HG03280 (cell line): ENCODE measurements around the gene MRPL55.

Experiments
- ATAC-seq: cut with Tn5 transposase; IDR thresholded peaks from one replicate; pipeline ENCODE4 v1.9.1; 2021; ENCODE audit warnings: mild to moderate bottlenecking, moderate library complexity; ENCODE audit not compliant: unreplicated experiment

Gene MRPL55

DNA sequence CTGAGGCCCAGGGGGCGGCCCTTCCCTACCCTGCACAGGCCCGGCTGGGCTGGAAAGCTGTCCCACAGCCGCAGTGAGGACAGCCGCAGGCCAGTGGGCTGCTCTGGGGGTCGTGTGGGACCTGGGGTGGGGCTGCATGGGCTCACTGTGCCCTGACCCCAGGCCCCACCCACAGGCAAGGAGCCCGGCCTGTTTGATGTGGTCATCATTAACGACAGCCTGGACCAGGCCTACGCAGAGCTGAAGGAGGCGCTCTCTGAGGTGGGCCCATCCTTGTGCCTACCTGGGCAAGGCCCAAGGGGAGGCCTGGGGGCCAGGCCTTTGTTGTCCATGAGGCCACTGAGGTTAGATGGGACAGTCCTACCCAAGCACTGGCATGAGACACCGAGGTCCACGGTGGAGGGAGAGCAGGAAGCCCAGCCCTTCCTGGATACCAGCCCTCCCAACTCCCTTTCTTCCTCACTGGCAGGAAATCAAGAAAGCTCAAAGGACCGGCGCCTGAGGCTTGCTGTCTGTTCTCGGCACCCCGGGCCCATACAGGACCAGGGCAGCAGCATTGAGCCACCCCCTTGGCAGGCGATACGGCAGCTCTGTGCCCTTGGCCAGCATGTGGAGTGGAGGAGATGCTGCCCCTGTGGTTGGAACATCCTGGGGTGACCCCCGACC is 39.2 kb upstream of the MRPL55 start:
- no peak for ATAC-seq

DNA sequence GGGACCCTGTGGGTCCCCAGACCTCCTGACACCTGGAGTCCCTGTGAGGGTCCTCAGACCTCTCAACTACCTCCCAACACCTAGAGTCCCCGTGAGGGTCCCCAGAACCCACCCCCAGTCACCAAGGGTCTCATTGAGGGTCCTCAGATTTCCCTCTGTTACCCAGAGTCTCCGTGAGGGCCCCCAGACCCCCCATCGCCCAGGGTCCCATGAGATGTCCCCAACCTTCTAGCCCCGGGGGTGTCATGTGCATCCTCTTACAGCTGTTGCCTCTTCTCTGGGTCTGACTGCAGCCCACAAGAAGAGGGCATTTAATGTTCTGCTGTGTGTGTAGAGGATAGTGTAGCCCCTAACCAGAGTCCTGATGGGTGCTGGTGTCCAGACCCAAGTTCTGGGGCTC is 38.7 kb upstream of the MRPL55 start:
- ATAC-seq: no peak

DNA sequence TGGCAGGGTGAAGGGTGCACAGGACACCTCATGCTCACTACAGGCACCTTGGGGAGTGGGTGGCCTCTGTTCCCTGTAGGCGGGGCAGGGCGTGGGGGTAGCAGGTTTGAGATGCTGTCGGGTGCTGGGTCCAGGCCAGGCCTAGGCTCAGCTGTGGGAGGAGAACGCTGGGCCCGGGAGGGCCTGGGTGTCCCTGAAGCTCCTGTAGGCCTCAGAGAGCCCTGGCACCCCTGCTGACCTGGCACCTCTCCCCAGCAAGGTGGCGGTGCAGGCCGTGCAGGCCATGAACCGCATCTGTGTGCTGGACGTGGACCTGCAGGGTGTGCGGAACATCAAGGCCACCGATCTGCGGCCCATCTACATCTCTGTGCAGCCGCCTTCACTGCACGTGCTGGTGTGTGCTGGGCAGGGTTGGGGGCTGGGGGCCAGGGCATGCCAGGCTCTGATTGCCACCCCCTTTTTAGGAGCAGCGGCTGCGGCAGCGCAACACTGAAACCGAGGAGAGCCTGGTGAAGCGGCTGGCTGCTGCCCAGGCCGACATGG is 38.1 kb upstream of the MRPL55 start:
- no peak for ATAC-seq

DNA sequence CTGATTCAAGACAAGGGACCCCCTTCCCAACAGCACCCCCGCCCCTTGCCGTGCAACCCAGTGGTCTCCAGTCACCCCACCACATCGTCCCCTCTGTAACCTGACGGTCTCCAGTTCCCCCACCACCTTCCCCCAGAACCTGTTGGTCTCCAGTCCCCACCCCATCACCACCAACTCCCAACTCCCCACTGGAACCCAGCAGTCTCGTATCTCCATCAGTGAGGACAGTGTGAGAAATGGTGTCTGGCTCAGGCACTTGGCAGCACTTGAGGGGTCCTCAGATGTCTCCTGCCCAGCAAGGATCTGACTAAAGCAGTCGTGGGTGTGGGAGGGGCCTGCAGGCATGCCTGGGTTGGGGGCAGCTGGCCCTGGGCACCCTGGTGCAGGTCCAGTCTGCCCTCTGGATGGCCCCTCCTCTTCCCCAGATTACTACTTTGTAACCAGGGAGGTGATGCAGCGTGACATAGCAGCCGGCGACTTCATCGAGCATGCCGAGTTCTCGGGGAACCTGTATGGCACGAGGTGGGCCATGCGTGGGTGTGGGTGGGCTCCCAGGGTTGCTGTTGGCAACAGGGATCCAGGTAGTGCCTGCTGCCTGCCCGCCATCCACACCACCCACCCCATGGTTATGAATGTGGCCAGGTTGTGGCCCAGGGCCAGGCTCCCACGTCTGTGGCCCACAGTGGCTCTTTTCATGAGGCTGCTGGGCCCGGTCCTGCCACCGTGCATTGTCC is 37.5 kb upstream of the MRPL55 start:
- no peak for ATAC-seq

DNA sequence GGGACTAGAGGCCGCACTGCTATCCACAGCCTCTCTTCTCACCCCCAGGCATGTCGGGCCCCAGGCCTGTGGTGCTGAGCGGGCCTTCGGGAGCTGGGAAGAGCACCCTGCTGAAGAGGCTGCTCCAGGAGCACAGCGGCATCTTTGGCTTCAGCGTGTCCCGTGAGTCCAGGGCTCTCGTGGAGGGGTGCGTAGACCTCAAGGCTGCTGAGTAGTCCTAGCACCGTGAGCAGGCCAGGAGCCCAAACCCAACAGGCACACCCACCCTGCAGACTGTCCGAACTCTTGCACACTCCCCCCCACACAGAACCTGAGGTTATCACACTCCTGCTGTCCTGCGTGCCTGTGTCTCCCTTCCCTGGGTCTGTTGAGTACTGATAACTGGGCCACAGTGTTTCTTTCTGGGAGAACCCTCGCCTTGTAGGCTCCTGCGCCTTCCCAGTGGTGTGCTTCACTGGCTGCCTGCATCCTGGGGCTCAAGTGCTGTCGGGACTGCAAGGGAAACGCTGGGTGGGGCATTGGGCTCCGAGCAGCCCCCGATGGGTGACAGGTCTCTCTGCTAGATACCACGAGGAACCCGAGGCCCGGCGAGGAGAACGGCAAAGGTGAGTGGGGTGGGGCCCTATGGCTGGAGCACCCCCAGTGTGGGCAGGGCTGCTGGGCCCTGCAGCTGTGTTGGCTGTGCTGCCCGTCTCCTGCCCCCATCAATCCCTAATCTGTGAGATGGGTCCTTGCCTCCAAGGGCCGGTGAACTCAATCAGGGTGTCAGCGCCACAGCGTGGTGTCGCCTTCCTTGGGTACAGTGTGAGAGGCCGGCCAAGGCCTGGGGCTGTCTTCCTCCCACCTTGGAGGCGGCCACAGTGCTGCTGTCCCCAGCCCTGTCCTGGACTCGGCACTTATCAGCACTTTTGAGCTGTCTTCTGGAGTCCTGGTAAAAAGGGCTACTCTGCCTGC is 36.6 kb upstream of the MRPL55 start:
- no peak for ATAC-seq

DNA sequence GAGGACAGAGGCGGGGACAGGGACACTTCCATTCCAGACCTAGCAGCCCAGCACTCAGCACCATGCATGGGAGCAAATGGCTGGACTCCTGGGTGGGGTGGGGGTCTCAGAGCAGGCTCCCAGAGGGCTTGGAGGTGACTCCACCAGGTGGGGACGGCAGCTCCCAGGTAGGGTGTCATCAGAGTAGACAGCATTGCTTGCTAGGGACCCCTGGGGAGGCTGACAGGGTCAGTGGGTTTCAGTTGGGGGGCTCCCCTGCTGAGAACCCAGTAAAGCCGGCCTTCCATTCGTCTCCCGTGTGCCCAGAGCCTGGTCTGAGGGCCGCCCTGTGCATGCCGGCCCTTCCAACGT is 35.9 kb upstream of the MRPL55 start:
- no peak for ATAC-seq

DNA sequence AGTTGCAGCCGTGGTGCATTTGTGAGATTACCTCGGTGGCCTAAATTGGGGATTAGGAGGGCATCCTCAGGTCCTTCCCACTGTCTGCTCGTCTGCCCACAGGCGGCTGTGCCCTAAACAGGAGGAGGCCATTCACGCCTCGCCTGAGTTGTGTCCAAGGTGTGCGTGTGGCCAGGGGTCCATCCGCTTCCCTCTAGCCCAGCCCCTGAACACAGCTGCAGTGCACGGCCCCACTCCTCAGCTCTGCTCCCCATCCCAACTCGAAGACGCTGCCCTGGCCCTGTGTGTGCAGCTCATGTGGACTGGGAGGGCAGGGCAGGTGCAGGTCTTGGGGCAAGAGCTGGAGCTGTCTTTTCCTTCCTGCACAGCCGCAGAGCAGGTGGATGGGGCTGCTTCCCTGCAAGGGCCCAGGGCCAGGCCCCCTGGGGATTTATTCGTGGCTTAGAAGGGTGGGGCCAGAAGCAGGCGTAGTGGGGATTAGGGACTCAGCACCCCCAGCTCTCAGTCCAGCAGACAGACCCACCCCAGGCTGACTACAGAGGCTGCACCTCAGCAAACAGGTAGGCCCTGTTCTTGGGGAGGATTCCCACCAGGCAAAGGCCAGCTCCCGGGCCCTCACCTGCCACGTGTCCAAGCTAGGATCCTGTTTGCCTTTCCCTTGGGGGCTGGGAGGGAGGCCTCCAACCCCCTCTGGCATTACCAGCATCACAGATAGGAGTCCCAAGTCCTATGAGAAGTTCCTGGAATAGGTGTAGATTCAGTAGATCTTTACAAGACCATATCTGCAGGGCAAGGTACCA is 35.3 kb upstream of the MRPL55 start:
- ATAC-seq: no peak

DNA sequence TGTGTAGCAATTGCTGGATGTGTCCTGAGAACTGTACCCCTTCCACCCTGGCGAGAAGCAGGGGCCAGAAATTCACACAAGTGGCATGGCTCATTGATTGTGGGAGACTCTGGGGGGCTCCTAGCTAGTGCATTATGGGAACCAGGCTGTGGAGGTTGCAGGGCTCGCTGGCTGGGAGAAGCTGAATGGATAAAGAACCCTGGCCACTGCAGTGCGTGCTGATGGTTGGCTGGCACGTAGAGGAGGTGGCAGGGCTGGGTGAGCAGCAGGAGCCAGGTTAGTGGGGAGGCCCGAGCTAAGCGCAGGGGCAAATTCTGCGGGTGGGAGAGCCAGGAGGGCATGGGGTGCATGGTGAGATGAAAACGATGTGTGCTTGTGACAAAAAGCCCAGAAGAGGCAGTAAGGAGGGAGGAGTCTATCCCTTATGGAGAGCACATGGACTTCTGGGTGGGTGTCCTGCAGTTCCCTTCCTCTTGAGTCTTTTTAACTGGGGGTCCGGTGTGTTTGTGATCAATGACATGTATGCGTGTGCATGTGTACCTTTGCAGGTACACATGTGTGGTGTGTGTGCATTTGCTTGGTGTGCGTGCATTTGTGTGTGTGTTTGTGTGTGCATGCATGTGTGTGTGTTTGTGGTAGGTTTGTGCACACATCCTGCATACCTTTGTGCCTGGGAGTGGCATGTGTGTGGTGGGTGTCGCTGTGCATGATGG is 34.5 kb upstream of the MRPL55 start:
- ATAC-seq: no peak

DNA sequence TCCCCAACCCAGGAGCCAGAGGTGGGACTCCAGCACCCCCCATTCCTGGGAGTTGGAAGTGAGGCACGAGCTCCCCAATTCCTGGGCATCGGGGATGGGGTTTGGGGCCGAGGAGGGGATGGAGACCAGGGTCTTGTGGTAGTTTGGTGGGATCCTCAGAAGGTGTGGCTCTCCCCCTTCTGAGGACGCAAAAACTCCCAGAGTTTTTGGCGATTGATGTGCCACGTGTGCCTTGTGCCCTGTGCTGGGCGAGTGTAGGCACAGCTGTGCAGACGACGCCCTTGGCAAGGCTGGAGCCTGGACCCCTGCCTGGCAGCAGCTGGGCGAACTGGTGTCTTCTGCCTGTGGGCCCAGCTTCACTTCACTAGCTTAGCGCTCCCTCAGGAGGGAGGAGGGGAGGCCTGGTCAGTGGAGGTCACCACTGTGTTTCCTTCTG is 33.6 kb upstream of the MRPL55 start:
- no peak for ATAC-seq

DNA sequence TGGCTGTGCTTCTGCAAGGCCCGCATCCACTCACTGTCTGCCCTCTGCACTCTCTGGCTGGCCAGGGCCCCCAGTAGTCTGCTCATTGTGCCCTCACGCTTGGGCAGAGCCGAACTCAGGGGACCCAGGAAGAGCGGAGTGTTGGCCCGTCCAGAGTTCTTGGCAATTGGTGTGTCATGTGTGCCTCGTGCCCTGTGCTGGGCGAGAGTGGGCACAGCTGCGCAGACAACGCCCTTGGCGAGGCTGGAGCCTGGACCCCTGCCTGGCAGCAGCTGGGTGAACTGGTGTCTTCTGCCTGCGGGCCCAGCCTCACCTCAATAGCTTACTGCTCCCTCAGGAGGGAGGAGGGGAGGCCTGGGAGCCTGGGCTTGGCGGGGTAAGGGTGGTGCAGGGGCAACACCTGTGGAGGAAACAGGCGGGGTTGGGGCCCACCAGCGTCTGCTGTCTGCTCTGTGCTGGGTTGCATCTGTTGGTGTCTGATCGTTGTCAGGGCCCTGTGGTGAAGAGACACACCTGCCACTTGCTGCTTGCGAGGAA is 33.1 kb upstream of the MRPL55 start:
- no peak for ATAC-seq

DNA sequence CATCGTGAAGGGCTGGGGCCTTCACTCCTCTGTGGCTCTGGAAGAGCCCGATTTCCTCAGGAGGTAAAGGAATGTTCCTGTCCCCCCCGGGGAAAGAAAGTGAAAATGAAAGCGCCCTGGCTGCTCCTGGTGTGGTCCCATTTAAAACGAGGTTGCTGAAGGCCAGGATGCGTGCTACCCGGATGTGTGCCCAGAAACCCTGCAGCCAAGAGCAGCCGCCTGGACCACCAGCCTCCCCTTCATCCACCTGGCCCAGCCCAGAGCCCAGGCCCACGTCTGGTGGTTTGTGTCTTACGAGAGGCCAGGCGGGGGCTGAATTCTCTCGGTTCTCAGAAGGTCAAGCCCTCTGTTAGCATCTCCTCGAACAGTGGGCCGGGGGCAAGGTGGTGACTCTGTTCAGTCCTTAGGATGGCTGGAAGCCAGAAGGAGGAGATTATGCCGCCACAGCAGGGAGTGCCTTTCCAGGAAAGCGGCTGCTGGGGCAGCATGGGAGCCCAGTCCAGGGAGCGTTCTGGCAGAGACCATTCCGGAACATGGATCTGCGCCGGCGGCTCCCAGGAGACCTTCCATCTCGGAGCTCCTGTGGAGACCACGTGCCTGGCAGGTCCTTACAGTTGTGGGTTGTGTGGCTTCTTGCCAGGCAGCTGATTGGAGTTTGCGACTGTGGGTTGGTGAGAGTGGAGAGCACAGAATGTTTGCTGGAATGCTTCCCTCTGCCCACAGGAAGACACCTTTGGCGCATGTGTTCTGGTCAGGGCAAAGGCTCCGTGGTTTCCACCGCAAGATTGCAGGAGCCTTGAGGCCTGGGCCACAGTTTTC is 32.3 kb upstream of the MRPL55 start:
- ATAC-seq: no peak

DNA sequence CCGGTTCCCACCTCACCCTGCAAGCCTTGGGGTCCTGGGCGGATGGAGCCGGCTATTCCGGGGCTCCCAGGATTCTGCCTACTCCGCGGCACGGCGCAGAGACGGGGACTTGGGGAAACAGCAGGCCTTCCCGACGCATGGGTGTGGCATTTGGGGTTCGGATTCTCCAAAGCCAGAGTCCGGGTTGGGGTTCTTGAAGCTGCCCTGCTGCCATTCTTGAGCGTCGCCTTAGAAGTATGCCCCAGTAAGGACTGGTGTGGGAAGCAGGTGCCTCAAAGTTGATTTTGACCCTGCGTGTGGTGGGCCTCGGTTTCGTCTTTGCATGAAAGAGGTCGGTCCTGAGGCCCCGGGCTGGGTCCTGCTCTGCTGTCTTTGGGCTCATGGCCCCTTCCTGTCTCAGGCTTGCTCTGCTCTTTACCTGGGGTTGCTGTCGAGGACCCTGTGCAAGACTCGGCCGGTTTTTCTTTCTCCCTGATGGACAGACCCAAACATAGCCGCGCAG is 31.7 kb upstream of the MRPL55 start:
- no peak for ATAC-seq

DNA sequence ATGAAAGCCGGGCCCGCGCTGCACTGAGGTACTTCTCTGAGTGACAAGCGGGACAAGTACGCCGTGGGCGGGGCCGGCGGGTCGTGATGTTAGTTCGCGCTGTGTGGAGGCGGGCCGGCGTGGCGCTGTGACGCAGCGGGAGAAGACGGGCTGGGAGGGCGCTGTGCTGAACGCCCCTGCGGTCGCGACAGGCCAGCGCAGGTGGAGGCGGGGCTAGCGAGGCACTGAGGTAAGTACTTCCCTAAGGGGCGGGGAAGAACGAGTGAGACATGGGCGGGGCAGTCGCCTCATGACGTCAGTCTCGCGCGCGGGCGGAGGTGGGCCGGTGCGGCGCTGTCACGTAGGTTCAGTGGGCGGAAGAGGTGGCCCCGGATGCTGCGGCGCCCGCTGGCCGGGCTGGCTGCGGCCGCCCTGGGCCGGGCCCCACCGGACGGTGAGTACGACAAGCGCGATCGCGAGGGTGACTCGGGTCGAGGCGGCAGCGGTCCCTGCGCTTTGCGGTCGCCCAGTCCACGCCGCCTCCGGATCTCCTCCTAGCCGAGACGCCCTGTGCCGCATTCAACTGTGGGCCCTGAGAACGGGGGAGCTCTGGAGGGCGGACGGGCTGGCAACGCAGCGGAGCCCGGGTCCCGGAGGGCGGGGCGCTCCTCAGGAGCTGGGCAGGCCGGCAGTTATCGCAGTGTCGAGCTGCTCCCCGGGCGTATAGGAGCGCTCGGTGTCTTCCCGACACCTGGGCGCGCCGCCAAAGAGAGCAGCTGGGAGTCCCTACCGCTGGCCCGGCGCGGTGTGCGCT is 31.0 kb upstream of the MRPL55 start, which contains the start of gene GUK1:
Gene GUK1, plus strand, starts transcription at position 349 of the 793 bp plus-strand sequence. Its CDS starts 24 bp downstream, at position 373.
- peak; percentile 90 for ATAC-seq

DNA sequence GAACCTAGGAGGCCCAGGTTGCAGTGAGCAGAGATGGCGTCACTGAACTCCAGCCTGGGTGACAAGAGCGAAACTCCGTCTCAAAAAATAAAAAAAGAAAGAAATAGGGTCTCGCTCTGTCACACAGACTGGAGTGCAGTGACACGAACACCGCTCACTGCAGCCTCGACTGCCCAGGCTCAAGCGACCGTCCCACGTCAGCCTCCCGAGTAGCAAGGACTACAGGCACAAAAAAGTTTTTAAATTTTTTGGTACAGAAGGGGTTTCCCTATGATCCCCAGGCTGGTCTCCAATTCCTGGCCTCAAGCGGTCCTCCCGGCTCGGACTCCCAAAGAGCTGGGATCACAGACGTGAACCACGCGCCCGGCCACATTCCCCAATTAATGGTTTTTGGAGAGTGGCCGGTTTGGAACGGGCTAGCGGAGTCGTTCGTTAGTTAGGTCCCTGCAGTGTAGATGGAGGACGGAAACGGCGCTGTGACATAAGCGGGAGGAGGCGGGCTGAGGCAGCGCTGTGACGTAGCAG is 30.4 kb upstream of the MRPL55 start:
- ATAC-seq: no peak

DNA sequence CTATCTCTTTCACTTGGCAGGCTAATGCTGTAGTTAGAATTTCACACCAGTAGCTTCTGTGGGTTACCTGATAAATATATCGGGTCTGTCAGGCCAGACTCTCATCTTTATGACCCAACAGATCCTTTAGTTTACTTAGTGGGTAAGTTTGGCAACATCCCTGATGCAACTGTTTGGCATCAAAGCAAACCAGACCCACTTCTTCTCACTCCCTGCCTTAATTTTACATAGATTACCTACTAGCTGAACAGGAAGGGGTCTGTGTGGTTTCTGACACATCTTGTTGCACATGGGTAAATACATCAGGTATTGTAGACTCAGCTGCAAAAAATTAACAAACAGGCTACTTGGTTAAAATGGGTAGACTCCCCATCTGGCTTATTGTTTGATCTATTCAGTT is 27.8 kb upstream of the MRPL55 start:
- ATAC-seq: no peak

DNA sequence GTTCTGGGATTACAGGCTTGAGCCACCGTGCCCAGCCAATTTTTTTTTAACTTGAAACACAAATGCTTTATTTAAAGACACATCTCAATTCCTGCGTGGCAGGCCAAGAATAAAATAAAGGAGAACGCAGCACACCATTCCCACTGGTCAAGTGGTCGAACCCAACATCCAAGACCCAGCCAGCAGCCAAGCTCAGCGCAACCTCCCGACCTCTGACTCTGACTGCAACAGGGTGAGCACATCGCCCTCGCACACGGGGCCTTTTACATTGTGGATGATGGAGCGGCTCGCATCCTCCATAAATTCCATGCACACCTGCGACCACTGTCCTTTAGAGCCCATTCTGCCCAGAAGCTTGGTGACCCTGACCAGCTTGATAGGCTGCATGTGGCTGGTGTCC is 25.5 kb upstream of the MRPL55 start:
- ATAC-seq: no peak

DNA sequence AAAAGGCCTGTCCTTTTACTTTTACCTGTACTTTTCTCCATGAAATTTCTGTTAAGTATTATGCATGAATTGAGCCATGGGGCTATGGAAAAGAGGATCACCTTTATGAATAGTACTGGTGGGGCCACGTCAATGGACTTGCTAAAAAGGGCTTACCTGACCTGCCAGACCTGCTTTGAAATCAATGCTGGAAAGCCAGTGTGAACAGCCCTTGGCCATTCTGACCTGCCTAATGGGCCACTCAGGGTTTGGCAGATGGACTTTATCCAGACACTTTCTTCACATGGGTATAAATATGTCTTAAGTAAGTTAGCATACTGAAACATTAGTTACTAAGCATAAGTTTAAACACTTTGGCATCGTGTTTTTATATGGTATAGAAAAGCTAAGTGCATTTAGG is 22.7 kb upstream of the MRPL55 start:
- no peak for ATAC-seq
